GM10266 (cell line): ENCODE data around the gene GTPBP3.

ENCODE experiments used
- DNase-seq: peaks from one replicate; pipeline ENCODE4 v3.0.0; 2012; ENCODE audit errors: extremely low spot score
- CTCF ChIP-seq: IDR thresholded peaks from 2 replicates; pipeline ENCODE4 v1.5.1; 2012; ENCODE audit warnings: mild to moderate bottlenecking, low read depth; ENCODE audit not compliant: control insufficient read depth, insufficient read depth; ENCODE audit errors: missing control alignments

GTPBP3 gene

GRCh38 chr19:17389957-17390664 is 52.8 kb downstream of the GTPBP3 start:
- no peak for DNase-seq
- peak; percentile 27 for TF ChIP-seq CTCF

- peak; percentile 99 for DNase-seq
- peak; percentile 96 for TF ChIP-seq CTCF
Observed at GRCh38 chr19:17390665-17391370, 53.5 kb downstream of the GTPBP3 start.

GRCh38 chr19:17391371-17392151 is 54.2 kb downstream of the GTPBP3 start:
- DNase-seq = no peak
- TF ChIP-seq CTCF = no peak
